Measurements from ENCODE around the gene ENOSF1. TPM values are rescaled to one million over a fixed set of nuclear protein-coding genes. Genes with fewer than 3 reads are reported as not detected.

The ENOSF1 gene
- total and polyA plus RNA-seq, 10 of the 15 experiments (the other 5 are each of a cell fraction or from before 2014, with no cell fraction given), result 12.5 to 43.3 (median 29.5) TPM

DNA sequence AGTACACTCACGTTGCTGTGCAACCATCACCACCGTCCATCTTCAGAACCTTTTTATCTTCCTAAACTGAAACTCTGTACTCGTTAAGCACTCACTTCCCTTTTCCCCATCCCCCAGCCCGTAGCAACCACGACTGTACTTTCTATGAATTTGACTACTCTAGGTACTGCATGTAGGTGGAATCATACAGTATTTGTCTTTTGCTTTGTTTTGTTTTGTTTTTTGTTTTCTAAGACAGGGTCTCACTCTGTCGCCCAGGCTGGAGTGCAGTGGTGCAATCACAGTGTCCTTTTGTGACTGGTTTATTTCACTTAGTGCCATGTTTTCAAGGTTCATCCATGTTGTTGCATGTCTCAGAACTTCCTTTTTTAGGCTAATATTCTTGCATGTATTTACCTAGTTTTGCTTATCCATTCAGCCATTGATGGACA, 62.0 kb downstream of the ENOSF1 start (continued):
- TF ChIP-seq CHD1 (IDR thresholded peaks at IDR 0.05; ENCODE audit: low read depth, low read length) (no peak), BCL11A (IDR thresholded peaks at IDR 0.05; ENCODE audit: low read depth, low read length) (peak; percentile 70), SMAD1 (IDR thresholded peaks at IDR 0.05; ENCODE audit: low read depth, partially characterized antibody) (no peak), SIX5 (IDR thresholded peaks at IDR 0.05; ENCODE audit: low read depth, low read length, severe bottlenecking) (no peak), ZBTB4 (CRISPR knock-in tag; IDR thresholded peaks at IDR 0.05) (no peak), NFXL1 (IDR thresholded peaks at IDR 0.05; ENCODE audit: borderline replicate concordance) (no peak), HDAC2 (IDR thresholded peaks at IDR 0.05) (no peak), HCFC1 (IDR thresholded peaks at IDR 0.05; ENCODE audit: low read length) (no peak), ZNF622 (IDR thresholded peaks at IDR 0.05) (no peak), TCF3 (IDR thresholded peaks at IDR 0.05; ENCODE audit: borderline replicate concordance, insufficient read depth, low read depth, low read length) (no peak), USF2 (IDR thresholded peaks at IDR 0.05; ENCODE audit: borderline replicate concordance, low read depth, low read length) (no peak), KLF5 (IDR thresholded peaks at IDR 0.05; ENCODE audit: partially characterized antibody) (no peak), RB1 (IDR thresholded peaks at IDR 0.05; ENCODE audit: borderline replicate concordance) (no peak), NR2C2 (IDR thresholded peaks at IDR 0.05; ENCODE audit: borderline replicate concordance, control insufficient read depth, insufficient read length, low read depth) (no peak), KAT2A (conservative IDR thresholded peaks at IDR 0.05; ENCODE audit: control insufficient read depth, low read depth, low read length) (no peak), STAT3 (IDR thresholded peaks at IDR 0.05; ENCODE audit: low read depth, low read length) (no peak), ETV6 (conservative IDR thresholded peaks at IDR 0.05 in 1 of 2, IDR thresholded peaks at IDR 0.05 in 1 of 2; ENCODE audit: borderline replicate concordance in 1 of 2, low read depth in 1 of 2) (0 out of 4 replicates have a peak, but pooled peaks of 1 of the 2 experiments have one; percentile 43), BCL3 (IDR thresholded peaks at IDR 0.05; ENCODE audit: borderline replicate concordance, insufficient read depth, low read depth, low read length, poor library complexity, severe bottlenecking) (no peak), RAD21 (IDR thresholded peaks at IDR 0.05; ENCODE audit: insufficient read depth, low read depth, low read length) (no peak), RAD51 (IDR thresholded peaks at IDR 0.05) (no peak)
- TF ChIP-seq, protein P1, sequence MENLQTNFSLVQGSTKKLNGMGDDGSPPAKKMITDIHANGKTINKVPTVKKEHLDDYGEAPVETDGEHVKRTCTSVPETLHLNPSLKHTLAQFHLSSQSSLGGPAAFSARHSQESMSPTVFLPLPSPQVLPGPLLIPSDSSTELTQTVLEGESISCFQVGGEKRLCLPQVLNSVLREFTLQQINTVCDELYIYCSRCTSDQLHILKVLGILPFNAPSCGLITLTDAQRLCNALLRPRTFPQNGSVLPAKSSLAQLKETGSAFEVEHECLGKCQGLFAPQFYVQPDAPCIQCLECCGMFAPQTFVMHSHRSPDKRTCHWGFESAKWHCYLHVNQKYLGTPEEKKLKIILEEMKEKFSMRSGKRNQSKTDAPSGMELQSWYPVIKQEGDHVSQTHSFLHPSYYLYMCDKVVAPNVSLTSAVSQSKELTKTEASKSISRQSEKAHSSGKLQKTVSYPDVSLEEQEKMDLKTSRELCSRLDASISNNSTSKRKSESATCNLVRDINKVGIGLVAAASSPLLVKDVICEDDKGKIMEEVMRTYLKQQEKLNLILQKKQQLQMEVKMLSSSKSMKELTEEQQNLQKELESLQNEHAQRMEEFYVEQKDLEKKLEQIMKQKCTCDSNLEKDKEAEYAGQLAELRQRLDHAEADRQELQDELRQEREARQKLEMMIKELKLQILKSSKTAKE (IDR thresholded peaks at IDR 0.05; ENCODE audit: low read depth, poor library complexity, severe bottlenecking), result no peak
- TF ChIP-seq, protein P2, sequence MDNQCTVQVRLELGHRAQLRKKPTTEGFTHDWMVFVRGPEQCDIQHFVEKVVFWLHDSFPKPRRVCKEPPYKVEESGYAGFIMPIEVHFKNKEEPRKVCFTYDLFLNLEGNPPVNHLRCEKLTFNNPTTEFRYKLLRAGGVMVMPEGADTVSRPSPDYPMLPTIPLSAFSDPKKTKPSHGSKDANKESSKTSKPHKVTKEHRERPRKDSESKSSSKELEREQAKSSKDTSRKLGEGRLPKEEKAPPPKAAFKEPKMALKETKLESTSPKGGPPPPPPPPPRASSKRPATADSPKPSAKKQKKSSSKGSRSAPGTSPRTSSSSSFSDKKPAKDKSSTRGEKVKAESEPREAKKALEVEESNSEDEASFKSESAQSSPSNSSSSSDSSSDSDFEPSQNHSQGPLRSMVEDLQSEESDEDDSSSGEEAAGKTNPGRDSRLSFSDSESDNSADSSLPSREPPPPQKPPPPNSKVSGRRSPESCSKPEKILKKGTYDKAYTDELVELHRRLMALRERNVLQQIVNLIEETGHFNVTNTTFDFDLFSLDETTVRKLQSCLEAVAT (IDR thresholded peaks at IDR 0.05), result 0 out of 2 replicates have a peak, but pooled peaks have one; percentile 51

Data from GM12878 (cell line).